ENCODE measurements around the gene SND1. TPM values are rescaled to one million over a fixed set of nuclear protein-coding genes. Genes with fewer than 3 reads are reported as not detected.
A peak's percentile ranks its signal among the peaks of the same experiment; 100 is the strongest.

The SND1 gene
- total RNA-seq, 6 experiments from 2014 or later: 77.5 to 150 (median 126) TPM

- Histone ChIP-seq H3K36me3 (peaks cover 0 to 15% (median 8%) of the 10 kb centered on the region in 4 donors), H3K27me3 (no peaks in the 10 kb centered on the region), H3K4me3 (no peak overlapping the region), H3K9me3 (no peaks in the 10 kb centered on the region), H3K27ac (no peak overlapping the region), H3K4me1 (peaks cover 0 to 9% (median 0%) of the 10 kb centered on the region in 4 donors)
- intact Hi-C loops (cut with DNase I): no loop called here
- 11% methylated on average over 4 of the region's 7 CpGs for WGBS (ENCODE audit: insufficient coverage, low coverage, low lambda C conversion rate, missing lambda C conversion rate)
- ATAC-seq: peak; percentile 57 to 93 (median 70)
- peak; percentile 85 to 92 (median 90) for DNase-seq
- TF ChIP-seq CTCF (IDR thresholded peaks at IDR 0.05) (no peak), POLR2A (IDR thresholded peaks at IDR 0.05) (no peak)
These were observed 424.8 kb downstream of the SND1 start for GRCh38 chr7:128076796-128077271.

- TF ChIP-seq POLR2A (IDR thresholded peaks at IDR 0.05) (no peak), CTCF (IDR thresholded peaks at IDR 0.05) (no peak)
- WGBS (ENCODE audit: insufficient coverage, low coverage, low lambda C conversion rate, missing lambda C conversion rate): no CpG with 5 or more reads among the region's 3 CpGs
- Histone ChIP-seq H3K4me3 (no peak overlapping the region), H3K4me1 (peaks cover 0 to 9% (median 0%) of the 10 kb centered on the region in 4 donors), H3K36me3 (peaks cover 0 to 26% (median 10%) of the 10 kb centered on the region in 4 donors), H3K9me3 (no peaks in the 10 kb centered on the region), H3K27ac (no peak overlapping the region), H3K27me3 (no peaks in the 10 kb centered on the region)
- DNase-seq (no peak), ATAC-seq (no peak)
- intact Hi-C loops (cut with DNase I): no loop called here
These were observed 426.3 kb downstream of the SND1 start for GRCh38 chr7:128078309-128078708.

DNA sequence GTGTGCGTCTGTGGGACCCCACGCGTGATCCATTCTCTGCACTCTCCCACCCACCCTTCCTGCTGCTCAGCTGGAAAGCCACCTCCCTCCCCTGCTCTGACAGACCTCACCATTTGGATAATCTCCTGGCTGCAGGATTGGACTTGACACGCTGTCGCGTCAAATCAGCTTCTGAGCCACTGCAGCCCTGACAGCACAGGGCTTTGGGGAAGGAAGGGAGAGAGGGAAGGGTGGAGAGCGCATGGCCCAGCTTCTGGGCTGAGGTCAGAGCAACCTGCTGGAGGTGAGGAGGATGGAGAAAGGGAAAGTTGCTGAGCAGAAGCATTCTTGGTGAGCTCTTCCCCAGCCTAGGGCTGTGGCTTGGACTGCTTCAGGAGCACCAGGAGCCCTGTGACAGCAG, 428.2 kb downstream of the SND1 start:
- Histone ChIP-seq H3K27me3 (no peaks in the 10 kb centered on the region), H3K4me1 (peaks cover 0 to 9% (median 0%) of the 10 kb centered on the region in 4 donors), H3K36me3 (peaks cover 0 to 28% (median 15%) of the 10 kb centered on the region in 4 donors), H3K27ac (no peak overlapping the region), H3K9me3 (no peaks in the 10 kb centered on the region), H3K4me3 (no peak overlapping the region)
- intact Hi-C loops (cut with DNase I): no loop called here
- no peak for TF ChIP-seq CTCF (IDR thresholded peaks at IDR 0.05)
- no peak for TF ChIP-seq POLR2A (IDR thresholded peaks at IDR 0.05)
- 96% methylated on average over 5 of the region's 7 CpGs for WGBS (ENCODE audit: insufficient coverage, low coverage, low lambda C conversion rate, missing lambda C conversion rate)
- DNase-seq (no peak), ATAC-seq (no peak)

- DNase-seq: no peak
- no peak for TF ChIP-seq CTCF (IDR thresholded peaks at IDR 0.05)
- TF ChIP-seq POLR2A (IDR thresholded peaks at IDR 0.05): no peak
- Histone ChIP-seq H3K27me3 (no peaks in the 10 kb centered on the region), H3K9me3 (no peaks in the 10 kb centered on the region), H3K36me3 (peaks cover 0 to 37% (median 18%) of the 10 kb centered on the region in 4 donors), H3K27ac (no peak overlapping the region), H3K4me3 (no peak overlapping the region), H3K4me1 (peaks cover 0 to 9% (median 0%) of the 10 kb centered on the region in 4 donors)
- WGBS (ENCODE audit: insufficient coverage, low coverage, low lambda C conversion rate, missing lambda C conversion rate): no CpG with 5 or more reads among the region's 11 CpGs
- intact Hi-C loops (cut with DNase I): no loop called here
- no peak for ATAC-seq
These were observed 429.4 kb downstream of the SND1 start for GRCh38 chr7:128081351-128081750.

Data from right lobe of liver (tissue), 6 donors.